Measurements from ENCODE around the gene TUNAR.

Gene TUNAR

DNA sequence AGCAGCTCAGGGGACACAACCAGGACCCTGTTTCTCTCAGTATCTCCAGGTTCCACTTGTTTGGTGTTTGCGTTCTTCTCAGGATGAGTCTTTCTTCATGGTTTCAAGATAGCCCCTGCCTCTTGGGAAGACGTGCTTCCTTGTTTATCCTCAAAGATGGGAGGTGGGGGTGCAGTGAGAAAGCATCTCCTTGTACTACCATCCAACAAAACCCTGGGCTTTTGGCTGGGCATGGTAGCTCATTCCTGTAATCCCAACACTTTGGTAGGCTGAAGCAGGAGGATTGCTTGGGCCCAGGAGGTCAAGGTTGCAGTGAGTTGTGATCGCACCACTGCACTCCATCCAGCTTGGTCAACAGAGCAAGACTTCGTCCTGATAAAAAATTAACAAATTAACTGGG is 21.0 kb upstream of the TUNAR start:
- no peak overlapping the region for H3K4me3 ChIP-seq (ENCODE audit: low read length, poor library complexity, severe bottlenecking)
- H3K9me2 ChIP-seq (replicated peaks; ENCODE audit: low read depth, low read length), result no peaks in the 10 kb centered on the region
- no peak overlapping the region for H2AFZ ChIP-seq (ENCODE audit: low read length)
- H3K9ac ChIP-seq (ENCODE audit: low read depth, low read length, poor library complexity, severe bottlenecking), result no peak overlapping the region
- H3F3A ChIP-seq (ENCODE audit: low read depth), result no peaks in the 10 kb centered on the region
- no peak for TF ChIP-seq EZH2phosphoT487 (IDR thresholded peaks at IDR 0.05; ENCODE audit: borderline replicate concordance)
- no peaks in the 10 kb centered on the region for H3K79me2 ChIP-seq (ENCODE audit: insufficient read depth, low read length)
- no peaks in the 10 kb centered on the region for H3K36me3 ChIP-seq (ENCODE audit: insufficient read depth, low read length)
- H3K4me1 ChIP-seq (ENCODE audit: insufficient read depth, low read length, poor library complexity, severe bottlenecking), result no peaks in the 10 kb centered on the region
- no peaks in the 10 kb centered on the region; the same call in 1 of the 2 replicates for H3K9me3 ChIP-seq (ENCODE audit: insufficient read depth, low read depth, low read length)
- H3K4me2 ChIP-seq (ENCODE audit: low read depth, low read length, poor library complexity, severe bottlenecking), result no peak overlapping the region
- no peaks in the 10 kb centered on the region for H4K20me1 ChIP-seq (ENCODE audit: insufficient read depth, low read length, poor library complexity, severe bottlenecking)
- no peaks in the 10 kb centered on the region for H3K27me3 ChIP-seq (ENCODE audit: insufficient read depth, low read length, poor library complexity, severe bottlenecking)

DNA sequence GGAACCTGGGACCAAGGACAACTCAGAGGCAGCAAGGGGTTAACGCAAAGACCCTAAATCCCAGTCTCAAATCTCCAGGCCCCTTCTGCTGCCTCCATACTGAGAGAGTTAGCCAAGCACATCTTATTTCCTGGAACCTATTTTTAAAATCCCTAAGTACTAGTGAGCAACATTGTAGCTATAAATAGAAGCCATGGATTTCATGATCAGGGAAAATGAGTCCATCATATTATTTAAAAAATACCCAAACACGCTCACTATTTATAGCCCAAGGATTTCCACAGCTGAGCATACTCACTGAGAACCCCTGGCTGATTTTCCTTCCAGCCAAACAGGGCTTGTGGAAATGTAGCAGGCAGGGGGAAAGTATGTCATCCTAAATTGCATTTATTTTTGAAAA is 19.4 kb upstream of the TUNAR start:
- H3K27me3 ChIP-seq (ENCODE audit: insufficient read depth, low read length, poor library complexity, severe bottlenecking), result no peaks in the 10 kb centered on the region
- H3F3A ChIP-seq (ENCODE audit: low read depth), result no peaks in the 10 kb centered on the region
- no peak overlapping the region for H3K4me3 ChIP-seq (ENCODE audit: low read length, poor library complexity, severe bottlenecking)
- no peaks in the 10 kb centered on the region for H3K36me3 ChIP-seq (ENCODE audit: insufficient read depth, low read length)
- H2AFZ ChIP-seq (ENCODE audit: low read length), result no peak overlapping the region
- H3K9ac ChIP-seq (ENCODE audit: low read depth, low read length, poor library complexity, severe bottlenecking), result no peak overlapping the region
- no peaks in the 10 kb centered on the region for H3K79me2 ChIP-seq (ENCODE audit: insufficient read depth, low read length)
- H3K4me2 ChIP-seq (ENCODE audit: low read depth, low read length, poor library complexity, severe bottlenecking), result no peak overlapping the region
- H3K4me1 ChIP-seq (ENCODE audit: insufficient read depth, low read length, poor library complexity, severe bottlenecking), result no peaks in the 10 kb centered on the region
- no peaks in the 10 kb centered on the region; the same call in 1 of the 2 replicates for H3K9me3 ChIP-seq (ENCODE audit: insufficient read depth, low read depth, low read length)
- no peaks in the 10 kb centered on the region for H4K20me1 ChIP-seq (ENCODE audit: insufficient read depth, low read length, poor library complexity, severe bottlenecking)
- no peaks in the 10 kb centered on the region for H3K9me2 ChIP-seq (replicated peaks; ENCODE audit: low read depth, low read length)
- TF ChIP-seq EZH2phosphoT487 (IDR thresholded peaks at IDR 0.05; ENCODE audit: borderline replicate concordance), result no peak
- TF ChIP-seq, protein P1, sequence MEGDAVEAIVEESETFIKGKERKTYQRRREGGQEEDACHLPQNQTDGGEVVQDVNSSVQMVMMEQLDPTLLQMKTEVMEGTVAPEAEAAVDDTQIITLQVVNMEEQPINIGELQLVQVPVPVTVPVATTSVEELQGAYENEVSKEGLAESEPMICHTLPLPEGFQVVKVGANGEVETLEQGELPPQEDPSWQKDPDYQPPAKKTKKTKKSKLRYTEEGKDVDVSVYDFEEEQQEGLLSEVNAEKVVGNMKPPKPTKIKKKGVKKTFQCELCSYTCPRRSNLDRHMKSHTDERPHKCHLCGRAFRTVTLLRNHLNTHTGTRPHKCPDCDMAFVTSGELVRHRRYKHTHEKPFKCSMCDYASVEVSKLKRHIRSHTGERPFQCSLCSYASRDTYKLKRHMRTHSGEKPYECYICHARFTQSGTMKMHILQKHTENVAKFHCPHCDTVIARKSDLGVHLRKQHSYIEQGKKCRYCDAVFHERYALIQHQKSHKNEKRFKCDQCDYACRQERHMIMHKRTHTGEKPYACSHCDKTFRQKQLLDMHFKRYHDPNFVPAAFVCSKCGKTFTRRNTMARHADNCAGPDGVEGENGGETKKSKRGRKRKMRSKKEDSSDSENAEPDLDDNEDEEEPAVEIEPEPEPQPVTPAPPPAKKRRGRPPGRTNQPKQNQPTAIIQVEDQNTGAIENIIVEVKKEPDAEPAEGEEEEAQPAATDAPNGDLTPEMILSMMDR (conservative IDR thresholded peaks at IDR 0.05; ENCODE audit: low read length), result no peak

DNA sequence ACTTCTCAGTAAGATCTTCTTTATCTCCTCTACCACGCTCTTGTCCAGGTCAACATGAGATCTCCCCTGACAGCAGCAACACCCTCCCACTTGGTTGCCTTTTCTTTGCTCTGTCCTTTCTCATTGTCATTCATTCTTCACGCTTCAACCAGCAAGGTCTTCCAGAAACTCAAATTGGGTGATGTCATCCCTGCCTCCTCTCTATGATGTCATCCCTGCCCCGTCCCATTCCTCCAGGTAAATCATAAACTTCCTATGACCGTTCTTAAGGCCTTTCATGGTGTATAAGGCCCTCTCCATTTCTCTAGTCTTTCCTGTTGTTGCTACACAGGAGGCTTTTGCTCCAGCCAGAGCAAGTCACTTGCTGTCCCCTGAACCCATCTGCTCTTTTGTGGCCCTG is 17.7 kb upstream of the TUNAR start:
- Histone ChIP-seq H4K20me1 (ENCODE audit: insufficient read depth, low read length, poor library complexity, severe bottlenecking) (no peaks in the 10 kb centered on the region), H2AFZ (ENCODE audit: low read length) (no peak overlapping the region), H3K4me3 (ENCODE audit: low read length, poor library complexity, severe bottlenecking) (no peak overlapping the region), H3K4me2 (ENCODE audit: low read depth, low read length, poor library complexity, severe bottlenecking) (no peak overlapping the region), H3K9ac (ENCODE audit: low read depth, low read length, poor library complexity, severe bottlenecking) (no peak overlapping the region), H3K9me2 (replicated peaks; ENCODE audit: low read depth, low read length) (no peaks in the 10 kb centered on the region), H3K9me3 (ENCODE audit: insufficient read depth, low read depth, low read length) (no peaks in the 10 kb centered on the region; the same call in 1 of the 2 replicates), H3K36me3 (ENCODE audit: insufficient read depth, low read length) (no peaks in the 10 kb centered on the region), H3K4me1 (ENCODE audit: insufficient read depth, low read length, poor library complexity, severe bottlenecking) (no peaks in the 10 kb centered on the region), H3K79me2 (ENCODE audit: insufficient read depth, low read length) (no peaks in the 10 kb centered on the region), H3F3A (ENCODE audit: low read depth) (no peaks in the 10 kb centered on the region), H3K27me3 (ENCODE audit: insufficient read depth, low read length, poor library complexity, severe bottlenecking) (no peaks in the 10 kb centered on the region)
- TF ChIP-seq, protein P1 (conservative IDR thresholded peaks at IDR 0.05; ENCODE audit: low read length), result no peak
- no peak for TF ChIP-seq EZH2phosphoT487 (IDR thresholded peaks at IDR 0.05; ENCODE audit: borderline replicate concordance)

DNA sequence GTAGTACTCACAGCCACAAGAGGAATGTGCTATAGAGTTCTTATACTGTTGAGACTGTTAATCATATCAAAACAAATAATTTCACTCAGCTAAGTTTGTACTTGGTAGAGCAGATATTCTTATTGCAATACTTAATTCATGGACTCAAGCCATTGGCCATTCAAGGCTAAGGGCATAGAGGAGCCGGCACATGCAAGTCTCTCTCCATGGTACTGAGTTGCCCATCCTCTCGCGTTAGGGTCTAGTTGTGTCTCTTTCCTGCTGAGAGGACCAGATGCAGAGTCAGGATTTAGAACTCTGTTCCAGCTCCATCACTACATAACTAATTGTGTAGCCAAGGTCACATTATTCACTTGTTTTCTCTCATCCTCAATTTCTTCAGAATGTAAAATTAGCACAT is 14.4 kb upstream of the TUNAR start:
- no peak overlapping the region for H3K4me2 ChIP-seq (ENCODE audit: low read depth, low read length, poor library complexity, severe bottlenecking)
- H3K9me2 ChIP-seq (replicated peaks; ENCODE audit: low read depth, low read length), result no peaks in the 10 kb centered on the region
- H3K27me3 ChIP-seq (ENCODE audit: insufficient read depth, low read length, poor library complexity, severe bottlenecking), result no peaks in the 10 kb centered on the region
- TF ChIP-seq, protein P1 (conservative IDR thresholded peaks at IDR 0.05; ENCODE audit: low read length), result no peak
- no peak for TF ChIP-seq EZH2phosphoT487 (IDR thresholded peaks at IDR 0.05; ENCODE audit: borderline replicate concordance)
- no peaks in the 10 kb centered on the region for H3K79me2 ChIP-seq (ENCODE audit: insufficient read depth, low read length)
- H3K9me3 ChIP-seq (ENCODE audit: insufficient read depth, low read depth, low read length), result no peaks in the 10 kb centered on the region; the same call in 1 of the 2 replicates
- no peaks in the 10 kb centered on the region for H3K36me3 ChIP-seq (ENCODE audit: insufficient read depth, low read length)
- no peak overlapping the region for H3K4me3 ChIP-seq (ENCODE audit: low read length, poor library complexity, severe bottlenecking)
- no peaks in the 10 kb centered on the region for H4K20me1 ChIP-seq (ENCODE audit: insufficient read depth, low read length, poor library complexity, severe bottlenecking)
- no peaks in the 10 kb centered on the region for H3F3A ChIP-seq (ENCODE audit: low read depth)
- no peaks in the 10 kb centered on the region for H3K4me1 ChIP-seq (ENCODE audit: insufficient read depth, low read length, poor library complexity, severe bottlenecking)
- H3K9ac ChIP-seq (ENCODE audit: low read depth, low read length, poor library complexity, severe bottlenecking), result no peak overlapping the region
- no peak overlapping the region for H2AFZ ChIP-seq (ENCODE audit: low read length)

All from Loucy (cell line).